SK-N-SH treated with all-trans-retinoic acid at 6 μM for 48 hours (cell line): ENCODE results near the gene SLC6A19.

Experiments used
- ARNTL ChIP-seq: fragments of 450-650 bp; formaldehyde crosslinking; IDR thresholded peaks from 2 replicates; pipeline ENCODE4 v1.5.0; 2020; ENCODE audit warnings: low read depth, mild to moderate bottlenecking, moderate library complexity, borderline replicate concordance
- CSDC2 ChIP-seq: fragments of 250-450 bp; sonication (Bioruptor Pico); IDR thresholded peaks from 2 replicates; pipeline ENCODE4 v1.5.0; 2020; ENCODE audit warnings: mild to moderate bottlenecking, moderate library complexity
- GLIS3 ChIP-seq: fragments of 250-450 bp; sonication (Bioruptor Pico); IDR thresholded peaks from 2 replicates; pipeline ENCODE4 v1.5.0; 2020; ENCODE audit warnings: mild to moderate bottlenecking, moderate library complexity
- ISL1 ChIP-seq: fragments of 250-450 bp; sonication (Bioruptor Pico); IDR thresholded peaks from 2 replicates; pipeline ENCODE4 v2.1.2; 2022; ENCODE audit warnings: mild to moderate bottlenecking, moderate library complexity
- OSR1 ChIP-seq: fragments of 250-450 bp; sonication (Bioruptor Pico); IDR thresholded peaks from 2 replicates; pipeline ENCODE4 v1.8.0; 2022; ENCODE audit warnings: moderate library complexity, mild to moderate bottlenecking, inconsistent platforms
- POU6F1 ChIP-seq: fragments of 250-450 bp; sonication (Bioruptor Pico); IDR thresholded peaks from 2 replicates; pipeline ENCODE4 v1.8.0; 2021; ENCODE audit warnings: low read depth, mild to moderate bottlenecking, moderate library complexity, borderline replicate concordance
- RARB ChIP-seq: fragments of 250-450 bp; sonication (Bioruptor Pico); IDR thresholded peaks from 2 replicates; pipeline ENCODE4 v1.8.0; 2021; ENCODE audit warnings: mild to moderate bottlenecking, moderate library complexity
- TCF4 ChIP-seq: fragments of 250-450 bp; sonication (Bioruptor Pico); IDR thresholded peaks from 2 replicates; pipeline ENCODE4 v1.8.0; 2021; ENCODE audit warnings: mild to moderate bottlenecking, moderate library complexity, borderline replicate concordance
- TOX ChIP-seq: fragments of 250-450 bp; sonication (Bioruptor Pico); IDR thresholded peaks from 2 replicates; pipeline ENCODE4 v1.8.0; 2021; ENCODE audit warnings: mild to moderate bottlenecking, moderate library complexity, borderline replicate concordance
- ZFP3 ChIP-seq: fragments of 250-450 bp; sonication (Bioruptor Pico); IDR thresholded peaks from 2 replicates; pipeline ENCODE4 v1.5.0; 2020; ENCODE audit warnings: mild to moderate bottlenecking, moderate library complexity
- ZFP30 ChIP-seq: fragments of 450-650 bp; formaldehyde crosslinking; IDR thresholded peaks from 2 replicates; pipeline ENCODE4 v1.5.0; 2022; ENCODE audit warnings: mild to moderate bottlenecking, moderate library complexity
- ZNF8 ChIP-seq: fragments of 450-650 bp; formaldehyde crosslinking; IDR thresholded peaks from 2 replicates; pipeline ENCODE4 v1.5.0; 2020; ENCODE audit warnings: mild to moderate bottlenecking, moderate library complexity
- TF ChIP-seq, protein P1 (sequence below): fragments of 250-450 bp; sonication (Bioruptor Pico); IDR thresholded peaks from 2 replicates; pipeline ENCODE4 v1.8.0; 2020; ENCODE audit warnings: mild to moderate bottlenecking, moderate library complexity, borderline replicate concordance
- TF ChIP-seq, protein P2 (sequence below): fragments of 250-450 bp; sonication (Bioruptor Pico); IDR thresholded peaks from 2 replicates; pipeline ENCODE4 v1.5.1; 2020; ENCODE audit warnings: low read depth, mild to moderate bottlenecking, moderate library complexity

DNA sequence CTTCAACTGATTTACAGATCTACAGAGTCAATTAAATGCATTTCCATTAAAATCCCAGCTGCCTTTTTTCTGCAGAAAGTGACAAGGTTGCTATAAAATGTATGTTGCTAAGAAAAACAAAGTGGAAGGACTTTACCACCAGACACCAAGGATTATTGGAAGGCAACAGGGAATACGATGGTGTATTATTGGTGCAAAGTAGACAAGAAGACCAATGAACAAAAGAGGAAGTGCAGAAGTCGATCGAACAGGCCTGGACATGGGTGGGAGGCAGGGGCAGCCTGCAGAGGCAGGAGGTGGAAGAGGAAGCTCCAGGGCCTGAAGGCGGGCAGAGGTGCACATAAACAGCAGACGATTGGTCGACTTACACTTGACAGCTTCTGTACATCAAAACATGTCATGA, 10.6 kb upstream of the SLC6A19 start:
- TF ChIP-seq ZFP30 (CRISPR knock-in tag) (no peak), ZFP3 (no peak), ISL1 (no peak), GLIS3 (CRISPR knock-in tag) (no peak), ZNF8 (CRISPR knock-in tag) (no peak), ARNTL (CRISPR knock-in tag) (no peak), CSDC2 (CRISPR knock-in tag) (no peak), OSR1 (CRISPR knock-in tag) (no peak), TOX (CRISPR knock-in tag) (no peak), RARB (no peak), POU6F1 (no peak), TCF4 (CRISPR knock-in tag) (no peak)
- TF ChIP-seq, protein P1, sequence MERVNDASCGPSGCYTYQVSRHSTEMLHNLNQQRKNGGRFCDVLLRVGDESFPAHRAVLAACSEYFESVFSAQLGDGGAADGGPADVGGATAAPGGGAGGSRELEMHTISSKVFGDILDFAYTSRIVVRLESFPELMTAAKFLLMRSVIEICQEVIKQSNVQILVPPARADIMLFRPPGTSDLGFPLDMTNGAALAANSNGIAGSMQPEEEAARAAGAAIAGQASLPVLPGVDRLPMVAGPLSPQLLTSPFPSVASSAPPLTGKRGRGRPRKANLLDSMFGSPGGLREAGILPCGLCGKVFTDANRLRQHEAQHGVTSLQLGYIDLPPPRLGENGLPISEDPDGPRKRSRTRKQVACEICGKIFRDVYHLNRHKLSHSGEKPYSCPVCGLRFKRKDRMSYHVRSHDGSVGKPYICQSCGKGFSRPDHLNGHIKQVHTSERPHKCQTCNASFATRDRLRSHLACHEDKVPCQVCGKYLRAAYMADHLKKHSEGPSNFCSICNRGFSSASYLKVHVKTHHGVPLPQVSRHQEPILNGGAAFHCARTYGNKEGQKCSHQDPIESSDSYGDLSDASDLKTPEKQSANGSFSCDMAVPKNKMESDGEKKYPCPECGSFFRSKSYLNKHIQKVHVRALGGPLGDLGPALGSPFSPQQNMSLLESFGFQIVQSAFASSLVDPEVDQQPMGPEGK (CRISPR knock-in tag), result no peak
- TF ChIP-seq, protein P2, sequence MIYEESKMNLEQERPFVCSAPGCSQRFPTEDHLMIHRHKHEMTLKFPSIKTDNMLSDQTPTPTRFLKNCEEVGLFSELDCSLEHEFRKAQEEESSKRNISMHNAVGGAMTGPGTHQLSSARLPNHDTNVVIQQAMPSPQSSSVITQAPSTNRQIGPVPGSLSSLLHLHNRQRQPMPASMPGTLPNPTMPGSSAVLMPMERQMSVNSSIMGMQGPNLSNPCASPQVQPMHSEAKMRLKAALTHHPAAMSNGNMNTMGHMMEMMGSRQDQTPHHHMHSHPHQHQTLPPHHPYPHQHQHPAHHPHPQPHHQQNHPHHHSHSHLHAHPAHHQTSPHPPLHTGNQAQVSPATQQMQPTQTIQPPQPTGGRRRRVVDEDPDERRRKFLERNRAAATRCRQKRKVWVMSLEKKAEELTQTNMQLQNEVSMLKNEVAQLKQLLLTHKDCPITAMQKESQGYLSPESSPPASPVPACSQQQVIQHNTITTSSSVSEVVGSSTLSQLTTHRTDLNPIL (CRISPR knock-in tag), result no peak
